Cardiac fibroblast (primary cell): ENCODE results near the gene SAPCD1.
"Not testable (repeated sequence)": the region's sequence is repeated elsewhere in the genome, so short reads cannot be mapped to it uniquely, and the experiment has no call there.

Experiments
- DNase-seq, 2 donors: peaks; one replicate each; pipeline versions ENCODE4 v3.0.0 to v3.0.0-alpha.2; 2010; ENCODE audit warnings: low read depth in 2 of 2
- H3K4me3 ChIP-seq, 2 donors: replicated peaks in 1 of 2; 1 replicate in 1 of 2; 2 replicates in 1 of 2; pipeline ENCODE4 v1.5.1; 2011; ENCODE audit warnings: low read depth in 2 of 2, low read length in 2 of 2, mild to moderate bottlenecking in 2 of 2, moderate library complexity in 1 of 2
- CTCF ChIP-seq: IDR thresholded peaks from one replicate; pipeline ENCODE4 v1.5.1; 2011; ENCODE audit warnings: low read depth, mild to moderate bottlenecking, low read length, inconsistent platforms

The SAPCD1 gene

GRCh38 chr6:31805939-31806469, 43.5 kb downstream of the SAPCD1 start:
- DNase-seq = no peak
- H3K4me3 ChIP-seq = peak overlapping the region; percentile 65 to 82
- TF ChIP-seq CTCF = no peak

- peak within 1 kb of the TSS; percentile 65 to 82 for H3K4me3 ChIP-seq
- peak; percentile 97 to 98 for DNase-seq
- no peak for TF ChIP-seq CTCF
Observed at GRCh38 chr6:31806470-31807272, 44.2 kb downstream of the SAPCD1 start, which contains the start of gene LSM2. LSM2 (minus strand) TSS chr6:31806966; CDS start chr6:31806757, 209 bp downstream.

DNA sequence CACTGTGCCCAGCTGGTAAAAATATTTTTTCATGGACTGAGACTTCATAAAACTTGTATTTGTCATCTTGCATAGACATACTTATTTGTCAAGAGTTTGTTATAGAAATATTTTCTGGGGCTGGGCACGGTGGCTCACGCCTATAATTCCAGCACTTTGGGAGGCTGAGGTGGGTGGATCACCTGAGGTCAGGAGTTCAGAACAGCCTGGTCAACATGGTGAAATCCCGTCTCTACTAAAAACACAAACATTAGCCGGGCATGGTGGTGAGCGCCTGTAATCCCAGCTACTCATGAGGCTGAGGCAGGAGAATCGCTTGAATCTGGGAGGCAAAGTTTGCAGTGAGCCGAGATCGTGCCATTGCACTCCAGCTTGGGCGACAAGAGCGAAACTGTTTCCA, 46.1 kb downstream of the SAPCD1 start:
- DNase-seq, H3K4me3 ChIP-seq: not testable (repeated sequence)

DNA sequence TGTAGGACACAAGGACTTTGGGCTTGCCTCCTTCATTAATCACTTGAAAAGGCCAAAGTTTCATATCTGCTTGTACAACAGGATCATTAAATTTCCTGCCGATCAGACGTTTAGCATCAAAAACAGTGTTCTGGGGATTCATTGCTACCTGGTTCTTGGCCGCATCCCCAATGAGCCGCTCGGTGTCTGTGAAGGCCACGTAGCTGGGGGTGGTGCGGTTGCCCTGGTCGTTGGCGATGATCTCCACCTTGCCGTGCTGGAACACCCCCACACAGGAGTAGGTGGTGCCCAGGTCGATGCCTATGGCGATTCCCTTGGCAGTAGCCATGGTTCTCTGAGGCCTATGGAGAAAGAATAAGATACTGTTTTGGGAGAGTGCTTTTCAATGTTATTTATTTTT, 49.2 kb downstream of the SAPCD1 start:
- no peak for DNase-seq
- no peak for TF ChIP-seq CTCF
- no peak overlapping the region for H3K4me3 ChIP-seq

GRCh38 chr6:31813465-31813849, 51.0 kb downstream of the SAPCD1 start:
- H3K4me3 ChIP-seq = no peak overlapping the region
- DNase-seq = no peak
- no peak for TF ChIP-seq CTCF
